PC-3 (cell line): ENCODE results near the gene CPSF4L. TPM values are rescaled to one million over a fixed set of nuclear protein-coding genes. Genes with fewer than 3 reads are reported as not detected.

Experiments
- ATAC-seq: fragments of 200-7000 bp; cut with Tn5 transposase; 2 replicates; pipeline ENCODE4 v1.9.1; 2020; ENCODE audit warnings: mild to moderate bottlenecking, moderate library complexity
- BruUV-seq: library from RNA; stranded (reverse); fragments of 400-500 nt; replicated peaks from 2 replicates; lab custom pipeline; 2021; lab: Mats Ljungman, UMichigan
- CTCF ChIA-PET: fragments of 300-600 bp; sonication (Branson Sonifier 250); formaldehyde crosslinking; loops from one replicate; lab custom pipeline; 2022; ENCODE audit warnings: antibody characterized with exemption; lab: Charles Lee
- POLR2A ChIA-PET: fragments of 300-600 bp; sonication (Branson Sonifier 250); formaldehyde crosslinking; loops from one replicate; lab custom pipeline; 2022; ENCODE audit warnings: antibody characterized with exemption; ENCODE audit not compliant: unreplicated experiment; lab: Charles Lee
- DNase-seq: peaks from one replicate; pipeline ENCODE4 v3.0.0-alpha.2; 2015
- H2AFZ ChIP-seq: fragments of 300-600 bp; sonication (generic); 2 replicates; pipeline ENCODE4 v1.6.0; 2016; ENCODE audit warnings: antibody characterized with exemption, low read length
- H3F3A ChIP-seq: fragments of 300-600 bp; sonication (generic); one replicate; pipeline ENCODE4 v1.6.0; 2017; ENCODE audit warnings: antibody characterized with exemption, low read length, control low read depth, mild to moderate bottlenecking; ENCODE audit not compliant: unreplicated experiment
- H3K27ac ChIP-seq: fragments of 300-600 bp; sonication (generic); 2 replicates; pipeline ENCODE4 v1.5.1; 2016; ENCODE audit warnings: mild to moderate bottlenecking, low read length
- H3K27me3 ChIP-seq: fragments of 300-600 bp; sonication (generic); 2 replicates; pipeline ENCODE4 v1.6.1; 2016; ENCODE audit warnings: low read length, mixed read lengths
- H3K36me3 ChIP-seq: fragments of 300-600 bp; sonication (generic); 2 replicates; pipeline ENCODE4 v1.6.1; 2016; ENCODE audit warnings: low read depth, mixed run types, low read length, mixed read lengths
- H3K4me1 ChIP-seq: fragments of 300-600 bp; sonication (generic); 2 replicates; pipeline ENCODE4 v1.5.1; 2016; ENCODE audit warnings: low read length; ENCODE audit not compliant: insufficient read depth
- H3K4me2 ChIP-seq: fragments of 300-600 bp; sonication (generic); 2 replicates; pipeline ENCODE4 v1.6.0; 2016; ENCODE audit warnings: low read length
- H3K4me3 ChIP-seq: fragments of 300-600 bp; sonication (generic); 2 replicates; pipeline ENCODE4 v1.5.1; 2016; ENCODE audit warnings: mild to moderate bottlenecking, low read length, mixed read lengths
- H3K79me2 ChIP-seq: fragments of 300-600 bp; sonication (generic); 2 replicates; pipeline ENCODE4 v1.6.1; 2017; ENCODE audit warnings: low read length, mixed read lengths
- H3K9ac ChIP-seq: fragments of 300-600 bp; sonication (generic); 2 replicates; pipeline ENCODE4 v1.6.0; 2016; ENCODE audit warnings: mild to moderate bottlenecking, low read length
- H3K9me2 ChIP-seq: fragments of 300-600 bp; sonication (generic); replicated peaks from 2 replicates; pipeline ENCODE4 v1.6.1; 2016; ENCODE audit warnings: mixed run types, low read length, mixed read lengths
- H3K9me3 ChIP-seq: fragments of 300-600 bp; sonication (generic); 2 replicates; pipeline ENCODE4 v1.6.1; 2016; ENCODE audit warnings: low read length, mixed read lengths
- H4K20me1 ChIP-seq: fragments of 300-600 bp; sonication (generic); 2 replicates; pipeline ENCODE4 v1.6.1; 2016; ENCODE audit warnings: low read length, mixed read lengths
- CTCF ChIP-seq: fragments of 300-600 bp; sonication (generic); conservative IDR thresholded peaks from 2 replicates; pipeline ENCODE4 v1.5.1; 2017; ENCODE audit warnings: antibody characterized with exemption, low read depth, mild to moderate bottlenecking, low read length
- EZH2 ChIP-seq: fragments of 300-600 bp; sonication (generic); IDR thresholded peaks from one replicate; pipeline ENCODE4 v1.6.1; 2017; ENCODE audit warnings: antibody characterized with exemption, mild to moderate bottlenecking, low read length; ENCODE audit not compliant: unreplicated experiment
- EZH2phosphoT487 ChIP-seq: fragments of 300-600 bp; sonication (generic); IDR thresholded peaks from 2 replicates; pipeline ENCODE4 v1.6.1; 2018; ENCODE audit warnings: mild to moderate bottlenecking, antibody characterized with exemption, low read length, borderline replicate concordance
- intact Hi-C: fragments of 100-400 bp; cut with micrococcal nuclease; formaldehyde crosslinking; loops from 2 replicates; pipeline ENCODE4 v1.9.0; 2023
- total RNA-seq: library from RNA; depleted of rRNA; stranded (reverse); fragments of >200 nt; gene quantifications from 2 replicates; pipeline ENCODE4 v1.2.3, GENCODE V29; 2014

CPSF4L gene
- total RNA-seq, 1 experiment from 2014 or later: not detected

GRCh38 chr17:73274490-73274889 is 12.8 kb upstream of the CPSF4L start:
- Histone ChIP-seq H3K79me2 (no peaks in the 10 kb centered on the region), H3K4me1 (no peaks in the 10 kb centered on the region), H3K4me2 (no peak overlapping the region), H3K9me3 (no peaks in the 10 kb centered on the region), H3K27me3 (no peaks in the 10 kb centered on the region), H3K4me3 (no peak overlapping the region), H3K27ac (no peak overlapping the region), H3F3A (no peaks in the 10 kb centered on the region), H2AFZ (no peak overlapping the region), H3K36me3 (no peaks in the 10 kb centered on the region), H3K9ac (no peak overlapping the region), H3K9me2 (no peaks in the 10 kb centered on the region), H4K20me1 (no peaks in the 10 kb centered on the region)
- ChIA-PET CTCF (no interaction called here), POLR2A (no interaction called here)
- BruUV-seq: no TSS peak
- DNase-seq (no peak), ATAC-seq (no peak)
- intact Hi-C loops: no loop called here
- TF ChIP-seq EZH2 (no peak), CTCF (no peak), EZH2phosphoT487 (no peak)

- TF ChIP-seq EZH2phosphoT487: no peak
- TF ChIP-seq EZH2: no peak
- TF ChIP-seq CTCF: no peak
- Histone ChIP-seq H3K9ac (no peak overlapping the region), H3K9me2 (no peaks in the 10 kb centered on the region), H3K4me1 (no peaks in the 10 kb centered on the region), H2AFZ (no peak overlapping the region), H3K4me3 (no peak overlapping the region), H3K27ac (no peak overlapping the region), H3F3A (no peaks in the 10 kb centered on the region), H4K20me1 (no peaks in the 10 kb centered on the region), H3K79me2 (no peaks in the 10 kb centered on the region), H3K4me2 (no peak overlapping the region), H3K27me3 (no peaks in the 10 kb centered on the region), H3K9me3 (no peaks in the 10 kb centered on the region), H3K36me3 (no peaks in the 10 kb centered on the region)
- intact Hi-C loops: no loop called here
- BruUV-seq: no TSS peak
- ChIA-PET CTCF (no interaction called here), POLR2A (no interaction called here)
- no peak for ATAC-seq
- DNase-seq: no peak
Measured at GRCh38 chr17:73272906-73273218, 11.2 kb upstream of the CPSF4L start.

GRCh38 chr17:73271072-73271471 is 9.4 kb upstream of the CPSF4L start:
- no peaks in the 10 kb centered on the region for H4K20me1 ChIP-seq
- ATAC-seq: no peak
- no TSS peak for BruUV-seq

More at GRCh38 chr17:73271072-73271471, 9.4 kb upstream of the CPSF4L start:
- Histone ChIP-seq H3K36me3 (no peaks in the 10 kb centered on the region), H3K9me2 (no peaks in the 10 kb centered on the region), H3K4me2 (no peak overlapping the region), H3F3A (no peaks in the 10 kb centered on the region), H3K27ac (no peak overlapping the region), H3K4me1 (no peaks in the 10 kb centered on the region), H3K9me3 (no peaks in the 10 kb centered on the region), H3K4me3 (no peak overlapping the region), H2AFZ (no peak overlapping the region), H3K27me3 (no peaks in the 10 kb centered on the region), H3K9ac (no peak overlapping the region), H3K79me2 (no peaks in the 10 kb centered on the region)
- CTCF ChIA-PET: no interaction called here
- POLR2A ChIA-PET: no interaction called here
- intact Hi-C loops: no loop called here
- DNase-seq: no peak
- no peak for TF ChIP-seq EZH2phosphoT487
- TF ChIP-seq EZH2: no peak
- TF ChIP-seq CTCF: no peak
